ENCODE results near the gene ABHD14A. TPM values are rescaled to one million over a fixed set of nuclear protein-coding genes. Genes with fewer than 3 reads are reported as not detected.

Gene ABHD14A
- total RNA-seq, 1 experiment from 2014 or later, result 9.9 TPM

DNA sequence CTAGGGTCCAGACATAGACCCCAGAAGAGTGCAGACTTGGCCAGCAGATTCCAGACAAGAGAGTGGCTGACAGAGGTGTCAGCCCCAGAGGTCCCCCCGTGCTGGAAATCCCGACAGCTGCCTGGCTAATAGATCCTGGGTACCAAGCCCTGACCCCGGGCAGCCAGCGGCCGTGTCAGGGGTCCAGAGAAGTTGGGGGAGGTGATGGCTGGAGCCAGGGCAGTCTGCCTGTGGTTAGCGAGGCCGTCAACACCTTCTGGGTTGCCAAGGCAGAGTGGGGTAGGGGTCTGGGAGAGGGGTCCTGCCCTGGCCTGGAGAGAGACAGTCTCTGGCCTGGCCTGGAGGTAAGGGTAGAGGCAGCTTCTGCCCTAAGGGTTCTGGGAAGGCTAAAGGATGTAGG, 45.9 kb downstream of the ABHD14A start:
- Histone ChIP-seq H3K27me3 (ENCODE audit: insufficient read depth, low read depth) (no peaks in the 10 kb centered on the region), H3K9me2 (ENCODE audit: insufficient read depth) (no peaks in the 10 kb centered on the region), H3K4me2 (no peak overlapping the region), H3K4me3 (no peak overlapping the region), H3K4me1 (replicated peaks; ENCODE audit: insufficient read depth) (no peaks in the 10 kb centered on the region), H3F3A (ENCODE audit: insufficient read depth, low read depth) (no peaks in the 10 kb centered on the region), H3K36me3 (ENCODE audit: low read depth) (no peaks in the 10 kb centered on the region), H2AFZ (no peak overlapping the region), H4K20me1 (ENCODE audit: insufficient read depth) (no peaks in the 10 kb centered on the region), H3K27ac (no peak overlapping the region), H3K79me2 (ENCODE audit: low read depth) (no peaks in the 10 kb centered on the region), H3K9me3 (ENCODE audit: insufficient read depth, low read depth) (no peaks in the 10 kb centered on the region)
- TF ChIP-seq CTCF (conservative IDR thresholded peaks at IDR 0.05) (no peak), EZH2 (IDR thresholded peaks at IDR 0.05; ENCODE audit: low read depth) (no peak)
- POLR2A ChIA-PET (ENCODE audit: unreplicated experiment), result no interaction called here
- DNase-seq, result no peak
- CTCF ChIA-PET, result interaction anchor here (0.5 kb wide), 1 partner anchor 586 kb away, joined by 5 read pairs; no protein-coding TSS in a partner anchor
- intact Hi-C loops (cut with micrococcal nuclease; ENCODE audit: unreplicated experiment), result no loop called here
- BruUV-seq (replicated peaks), result no TSS peak

DNA sequence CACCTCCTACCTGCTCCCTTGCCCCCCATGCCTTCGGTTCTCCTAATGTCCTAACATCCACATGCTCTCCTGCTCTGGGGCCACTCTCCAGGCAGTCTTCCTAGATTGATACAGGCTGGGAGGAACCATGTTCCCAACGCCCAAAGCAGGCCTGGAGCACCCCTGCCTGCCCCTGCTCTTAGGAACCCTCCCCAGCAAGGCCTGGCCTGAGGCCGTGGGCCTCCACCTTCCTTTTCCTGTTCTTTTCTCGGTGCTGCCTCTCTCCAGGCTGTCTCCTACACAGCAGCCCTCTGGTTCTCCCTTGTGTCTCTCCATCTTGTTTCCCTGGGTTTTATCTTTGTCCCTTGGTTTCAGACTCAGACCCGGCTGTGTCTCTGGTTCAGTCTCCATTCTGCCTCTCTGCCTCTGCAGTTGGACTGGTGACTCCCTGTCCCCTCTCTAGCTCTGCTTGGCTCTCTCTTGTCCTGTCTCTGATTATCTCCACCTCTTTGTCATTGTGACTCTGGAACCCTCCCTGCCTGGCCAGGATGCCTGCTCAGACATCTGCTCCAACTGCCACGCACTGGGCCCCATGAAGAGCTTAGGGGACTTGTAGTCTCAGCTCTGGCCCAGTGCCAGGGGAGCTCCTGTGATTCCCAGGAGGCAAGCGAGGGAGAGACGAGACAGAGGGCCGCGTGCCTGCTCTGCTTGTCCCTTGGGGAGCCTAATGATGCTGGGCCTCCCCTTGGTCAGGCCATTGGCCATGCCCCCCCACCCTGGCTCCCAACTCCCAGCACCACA, 46.8 kb downstream of the ABHD14A start:
- Histone ChIP-seq H3K79me2 (ENCODE audit: low read depth) (no peaks in the 10 kb centered on the region), H3K4me3 (no peak overlapping the region), H3K27ac (no peak overlapping the region), H3F3A (ENCODE audit: insufficient read depth, low read depth) (no peaks in the 10 kb centered on the region), H3K9me2 (ENCODE audit: insufficient read depth) (no peaks in the 10 kb centered on the region), H3K4me2 (no peak overlapping the region), H3K4me1 (replicated peaks; ENCODE audit: insufficient read depth) (no peaks in the 10 kb centered on the region), H4K20me1 (ENCODE audit: insufficient read depth) (no peaks in the 10 kb centered on the region), H3K9me3 (ENCODE audit: insufficient read depth, low read depth) (no peaks in the 10 kb centered on the region), H3K36me3 (ENCODE audit: low read depth) (no peaks in the 10 kb centered on the region), H2AFZ (no peak overlapping the region), H3K27me3 (ENCODE audit: insufficient read depth, low read depth) (no peaks in the 10 kb centered on the region)
- ChIA-PET POLR2A (ENCODE audit: unreplicated experiment) (no interaction called here), CTCF (interaction anchor here (0.6 kb wide), 1 partner anchor 1078 kb away, joined by 5 read pairs; no protein-coding TSS in a partner anchor)
- intact Hi-C loops (cut with micrococcal nuclease; ENCODE audit: unreplicated experiment), result no loop called here
- BruUV-seq (replicated peaks), result no TSS peak
- no peak for DNase-seq
- TF ChIP-seq EZH2 (IDR thresholded peaks at IDR 0.05; ENCODE audit: low read depth) (no peak), CTCF (conservative IDR thresholded peaks at IDR 0.05) (no peak)

DNA sequence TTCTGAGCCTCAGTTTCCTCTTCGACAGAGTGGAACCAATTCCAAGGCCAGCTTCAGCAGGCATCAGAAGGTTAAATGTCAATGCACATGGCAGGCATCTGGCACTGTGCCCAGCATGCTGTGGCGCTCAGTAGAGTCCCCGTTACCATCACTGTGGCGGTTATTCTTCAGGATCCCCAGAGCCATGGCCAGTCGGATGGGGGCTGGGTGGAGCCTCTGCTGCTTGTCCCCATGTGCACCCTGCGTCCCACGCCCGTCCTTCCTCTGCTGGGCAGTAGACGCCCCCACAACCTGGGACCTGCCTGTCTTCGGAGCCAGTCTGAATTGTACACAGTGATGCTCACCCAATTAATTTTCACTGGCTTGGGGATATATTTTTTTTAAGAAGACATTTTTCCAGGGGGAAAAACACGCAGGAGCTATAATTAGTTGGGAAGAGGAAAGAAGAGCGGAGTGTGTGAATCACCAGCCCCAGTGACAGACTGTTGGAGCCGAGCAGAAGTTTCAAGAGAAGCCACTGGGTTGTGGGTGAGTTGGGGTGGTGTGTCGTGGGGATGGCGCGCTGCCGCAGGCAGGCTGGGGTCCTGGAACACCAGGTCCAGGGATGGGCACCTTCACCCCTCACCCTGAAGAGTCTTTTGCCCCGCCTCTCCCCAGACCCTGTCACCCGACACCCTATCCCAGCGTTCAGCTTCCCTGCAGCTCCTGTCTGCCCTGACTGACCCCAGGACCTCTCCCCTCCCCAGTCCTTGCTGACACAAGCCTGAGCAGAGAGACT, 47.6 kb downstream of the ABHD14A start:
- CTCF ChIA-PET, result interaction anchor here (0.6 kb wide), 1 partner anchor 1077 kb away, joined by 5 read pairs; no protein-coding TSS in a partner anchor
- H3K27ac ChIP-seq, result no peak overlapping the region
- H3K36me3 ChIP-seq (ENCODE audit: low read depth), result no peaks in the 10 kb centered on the region
- H3K4me1 ChIP-seq (replicated peaks; ENCODE audit: insufficient read depth), result no peaks in the 10 kb centered on the region
- TF ChIP-seq EZH2 (IDR thresholded peaks at IDR 0.05; ENCODE audit: low read depth) (no peak), CTCF (conservative IDR thresholded peaks at IDR 0.05) (no peak)
- no peaks in the 10 kb centered on the region for H3K9me3 ChIP-seq (ENCODE audit: insufficient read depth, low read depth)
- no peak overlapping the region for H3K4me2 ChIP-seq
- H3K9me2 ChIP-seq (ENCODE audit: insufficient read depth), result no peaks in the 10 kb centered on the region
- BruUV-seq (replicated peaks), result no TSS peak
- H3F3A ChIP-seq (ENCODE audit: insufficient read depth, low read depth), result no peaks in the 10 kb centered on the region
- H3K27me3 ChIP-seq (ENCODE audit: insufficient read depth, low read depth), result no peaks in the 10 kb centered on the region
- intact Hi-C loops (cut with micrococcal nuclease; ENCODE audit: unreplicated experiment), result no loop called here
- POLR2A ChIA-PET (ENCODE audit: unreplicated experiment), result no interaction called here
- DNase-seq, result no peak
- no peaks in the 10 kb centered on the region for H3K79me2 ChIP-seq (ENCODE audit: low read depth)
- H3K4me3 ChIP-seq, result no peak overlapping the region
- H4K20me1 ChIP-seq (ENCODE audit: insufficient read depth), result no peaks in the 10 kb centered on the region
- H2AFZ ChIP-seq, result no peak overlapping the region

All from PC-9 (cell line).